SK-N-SH (cell line): Measurements from ENCODE around the gene IQCE. TPM values are rescaled to one million over a fixed set of nuclear protein-coding genes. Genes with fewer than 3 reads are reported as not detected.

Experiments used
- CTCF ChIA-PET: fragments of 300-600, 350-600 bp; formaldehyde crosslinking; extraction: SDS; loops from one replicate; lab custom pipeline; 2021; lab: Yijun Ruan, JAX
- POLR2A ChIA-PET: fragments of 350-600 bp; sonication (Branson Sonifier 250); formaldehyde crosslinking; extraction: SDS; loops from one replicate; lab custom pipeline; 2020; ENCODE audit warnings: antibody characterized with exemption, inconsistent platforms; lab: Yijun Ruan, JAX
- DNase-seq: peaks from one replicate; pipeline ENCODE4 v3.0.0; 2012
- H2AFZ ChIP-seq: fragments of 200-600 bp; sonication (generic); 2 replicates; pipeline ENCODE4 v1.8.1; 2016; ENCODE audit warnings: antibody characterized with exemption, mild to moderate bottlenecking, low read depth
- H3F3A ChIP-seq: fragments of 200-600 bp; sonication (generic); replicated peaks from 2 replicates; pipeline ENCODE3; 2016; ENCODE audit warnings: antibody characterized with exemption, mild to moderate bottlenecking; ENCODE audit not compliant: insufficient read depth
- H3K27ac ChIP-seq, 2 experiments: fragments of 200-500 bp in 1 of 2; fragments of 200-600 bp in 1 of 2; sonication (Bioruptor generic) in 1 of 2; sonication (generic), shearing (Covaris generic) in 1 of 2; 2 replicates each; pipeline versions ENCODE4 v1.5.1 to v1.6.1; 2014 to 2016; ENCODE audit warnings: low read depth in 2 of 2, inconsistent platforms in 1 of 2, low read length in 1 of 2, mild to moderate bottlenecking in 1 of 2, mixed read lengths in 1 of 2
- H3K27me3 ChIP-seq: fragments of 200-600 bp; sonication (generic), shearing (Covaris generic); 2 replicates; pipeline ENCODE4 v1.6.1; 2016; ENCODE audit warnings: mixed run types; ENCODE audit not compliant: insufficient read depth
- H3K36me3 ChIP-seq, 2 experiments: fragments of 200-500 bp in 1 of 2; fragments of 200-600 bp in 1 of 2; sonication (Bioruptor generic) in 1 of 2; sonication (generic) in 1 of 2; replicated peaks in 1 of 2; 2 replicates each; pipeline versions ENCODE3 to v1.5.1; 2014 to 2016; ENCODE audit warnings: low read length in 1 of 2, mild to moderate bottlenecking in 1 of 2; ENCODE audit not compliant: insufficient read depth in 2 of 2, control insufficient read depth in 1 of 2
- H3K4me1 ChIP-seq, 2 experiments: fragments of 200-500 bp in 1 of 2; fragments of 200-600 bp in 1 of 2; sonication (Bioruptor generic) in 1 of 2; sonication (generic), shearing (Covaris generic) in 1 of 2; 2 replicates each; pipeline versions ENCODE4 v1.5.1 to v1.6.1; 2014 to 2016; ENCODE audit warnings: low read depth in 1 of 2, low read length in 1 of 2, mixed run types in 1 of 2; ENCODE audit not compliant: insufficient read depth in 2 of 2, control insufficient read depth in 1 of 2
- H3K4me2 ChIP-seq: fragments of 200-600 bp; sonication (generic), shearing (Covaris generic); 2 replicates; pipeline ENCODE4 v1.6.1; 2017; ENCODE audit warnings: mixed run types
- H3K4me3 ChIP-seq, 2 experiments: fragments of 200-500 bp in 1 of 2; fragments of 200-600 bp in 1 of 2; sonication (Bioruptor generic) in 1 of 2; sonication (generic), shearing (Covaris generic) in 1 of 2; 2 replicates each; pipeline versions ENCODE4 v1.5.1 to v1.8.1; 2014 to 2016; ENCODE audit warnings: low read depth in 2 of 2, inconsistent platforms in 1 of 2, low read length in 1 of 2, mild to moderate bottlenecking in 1 of 2, mixed read lengths in 1 of 2, moderate library complexity in 1 of 2
- H3K79me2 ChIP-seq: fragments of 200-600 bp; sonication (generic); 2 replicates; pipeline ENCODE4 v1.8.1; 2017; ENCODE audit warnings: mild to moderate bottlenecking; ENCODE audit not compliant: insufficient read depth
- H3K9ac ChIP-seq: fragments of 200-600 bp; sonication (generic); 2 replicates; pipeline ENCODE4 v1.6.1; 2017; ENCODE audit warnings: mixed run types
- H3K9me2 ChIP-seq: fragments of 200-600 bp; sonication (generic); 2 replicates; pipeline ENCODE4 v1.6.1; 2017; ENCODE audit warnings: mixed run types
- H3K9me3 ChIP-seq: fragments of 200-600 bp; sonication (generic); 2 replicates; pipeline ENCODE4 v1.6.1; 2017; ENCODE audit warnings: mixed run types, mild to moderate bottlenecking, moderate library complexity
- H4K20me1 ChIP-seq: fragments of 200-600 bp; sonication (generic); 2 replicates; pipeline ENCODE4 v1.6.1; 2017; ENCODE audit warnings: mild to moderate bottlenecking, mixed run types; ENCODE audit not compliant: insufficient read depth
- CTCF ChIP-seq: fragments of 200-600 bp; sonication (generic); IDR thresholded peaks from 2 replicates; pipeline ENCODE4 v1.6.1; 2017; ENCODE audit warnings: antibody characterized with exemption, mild to moderate bottlenecking, moderate library complexity
- FOXJ3 ChIP-seq: sonication (generic); formaldehyde crosslinking; IDR thresholded peaks from 2 replicates; pipeline ENCODE4 v1.5.1; 2020; ENCODE audit warnings: mild to moderate bottlenecking, missing genetic modification reagents
- GABPA ChIP-seq: IDR thresholded peaks from 2 replicates; pipeline ENCODE4 v1.4.0; 2012; ENCODE audit warnings: low read depth, mild to moderate bottlenecking
- GATA2 ChIP-seq: sonication (generic); formaldehyde crosslinking; IDR thresholded peaks from 2 replicates; pipeline ENCODE4 v1.5.0; 2020; ENCODE audit warnings: mild to moderate bottlenecking, missing genetic modification reagents
- MEF2A ChIP-seq: IDR thresholded peaks from 2 replicates; pipeline ENCODE4 v1.4.0; 2012; ENCODE audit warnings: low read depth, borderline replicate concordance
- MXI1 ChIP-seq: IDR thresholded peaks from 2 replicates; pipeline ENCODE4 v1.6.1; 2012; ENCODE audit warnings: mild to moderate bottlenecking, low read depth, low read length, improper control_type of control experiment
- RAD21 ChIP-seq: IDR thresholded peaks from 2 replicates; pipeline ENCODE4 v1.6.1; 2012; ENCODE audit warnings: mild to moderate bottlenecking, low read length
- RCOR1 ChIP-seq: fragments of 150-350 bp; IDR thresholded peaks from 2 replicates; pipeline ENCODE4 v1.6.1; 2017; ENCODE audit warnings: antibody characterized with exemption, low read length
- REST ChIP-seq: IDR thresholded peaks from 2 replicates; pipeline ENCODE4 v1.6.1; 2012; ENCODE audit warnings: mild to moderate bottlenecking, low read depth, low read length, moderate library complexity
- SMC3 ChIP-seq: IDR thresholded peaks from 2 replicates; pipeline ENCODE4 v1.6.1; 2012; ENCODE audit warnings: low read depth, low read length, improper control_type of control experiment
- TCF12 ChIP-seq: IDR thresholded peaks from 2 replicates; pipeline ENCODE4 v1.4.0; 2012
- USF1 ChIP-seq: IDR thresholded peaks from 2 replicates; pipeline ENCODE4 v1.4.0; 2012; ENCODE audit warnings: low read depth, borderline replicate concordance
- WGBS: methylation state at CpG from one replicate; pipeline ENCODE4 v1.1.6; 2017; ENCODE audit warnings: low lambda C conversion rate; 5-methylcytosine and 5-hydroxymethylcytosine counted together
- polyA plus RNA-seq, 3 experiments: library from polyadenylated mRNA; depleted of rRNA; stranded (reverse); fragments of >200 nt; gene quantifications; 2 replicates each; pipeline ENCODE4 v1.2.3, GENCODE V29; 2012

Gene IQCE
- polyA plus RNA-seq, 1 of the 3 experiments (the other 2 are of a cell fraction) = 14.4 TPM

- POLR2A ChIA-PET = no interaction called here
- Histone ChIP-seq H3K9me2 (no peaks in the 10 kb centered on the region), H3K4me1 (no peaks in the 10 kb centered on the region), H3F3A (peaks cover under 1% of the 10 kb centered on the region), H4K20me1 (no peaks in the 10 kb centered on the region), H3K27me3 (no peaks in the 10 kb centered on the region), H3K79me2 (peaks cover 26% of the 10 kb centered on the region; the same call in 1 of the 2 replicates), H3K4me3 (no peak overlapping the region), H3K27ac (no peak overlapping the region), H3K4me2 (no peak overlapping the region), H3K9ac (no peak overlapping the region), H3K9me3 (no peaks in the 10 kb centered on the region), H3K36me3 (peaks cover 4 to 8% of the 10 kb centered on the region in 2 experiments), H2AFZ (no peak overlapping the region)
- DNase-seq = no peak
- CTCF ChIA-PET = interaction anchor here (0.6 to 3.1 kb wide), 36 partner anchors 9 to 275 kb away, joined by 3 to 14 read pairs (median 4); partner anchors contain the start of genes BRAT1 and IQCE
- TF ChIP-seq TCF12 = no peak
- TF ChIP-seq RCOR1 = no peak
- no peak for TF ChIP-seq REST
- no peak for TF ChIP-seq FOXJ3 (CRISPR knock-in tag)
- no peak for TF ChIP-seq GABPA
- no peak for TF ChIP-seq MXI1
- TF ChIP-seq SMC3 = no peak
- TF ChIP-seq USF1 = no peak
- WGBS = 93% methylated on average over 28 of the region's 28 CpGs
Measured at GRCh38 chr7:2566890-2567678, 8.3 kb downstream of the IQCE start.

- H3K79me2 ChIP-seq = peaks cover 24% of the 10 kb centered on the region; the same call in 1 of the 2 replicates
- TF ChIP-seq MEF2A = no peak
- TF ChIP-seq CTCF = peak; percentile 46
- peak; percentile 82 for TF ChIP-seq RAD21
- TF ChIP-seq SMC3 = peak; percentile 57
- TF ChIP-seq GATA2 (CRISPR knock-in tag) = no peak
- ChIA-PET CTCF (interaction anchor here (0.7 to 3.1 kb wide), 38 partner anchors 8 to 275 kb away, joined by 3 to 14 read pairs (median 4); partner anchors contain the start of genes BRAT1, GRIFIN and IQCE), POLR2A (no interaction called here)
- no peaks in the 10 kb centered on the region for H3K4me1 ChIP-seq
- no peaks in the 10 kb centered on the region for H3K9me2 ChIP-seq
- H2AFZ ChIP-seq = no peak overlapping the region
- H4K20me1 ChIP-seq = no peaks in the 10 kb centered on the region
- H3K27me3 ChIP-seq = no peaks in the 10 kb centered on the region
- no peak overlapping the region for H3K4me2 ChIP-seq
- WGBS = 91% methylated on average over 16 of the region's 16 CpGs
- H3K36me3 ChIP-seq = peaks cover 4 to 8% of the 10 kb centered on the region in 2 experiments
- H3K27ac ChIP-seq = no peak overlapping the region
- DNase-seq = peak; percentile 69
- H3K4me3 ChIP-seq = no peak overlapping the region
- H3K9me3 ChIP-seq = no peaks in the 10 kb centered on the region
- no peak overlapping the region for H3K9ac ChIP-seq
- H3F3A ChIP-seq = no peaks in the 10 kb centered on the region
Measured at GRCh38 chr7:2567679-2568278, 9.0 kb downstream of the IQCE start.
